Osteoblast (primary cell): ENCODE results near the gene DDX42. TPM values are rescaled to one million over a fixed set of nuclear protein-coding genes. Genes with fewer than 3 reads are reported as not detected.

Source experiments
- DNase-seq: peaks from one replicate; pipeline ENCODE4 v3.0.0; 2011; ENCODE audit warnings: low spot score, mixed read lengths; ENCODE audit not compliant: insufficient read length; ENCODE audit errors: missing footprints
- H2AFZ ChIP-seq: 2 replicates; pipeline ENCODE4 v1.6.0; 2011; ENCODE audit warnings: mild to moderate bottlenecking, low read length
- H3K27ac ChIP-seq: 2 replicates; pipeline ENCODE4 v1.5.1; 2011; ENCODE audit warnings: mild to moderate bottlenecking, low read depth, low read length, moderate library complexity
- H3K27me3 ChIP-seq: 2 replicates; pipeline ENCODE4 v1.6.0; 2012; ENCODE audit warnings: mild to moderate bottlenecking, control low read depth, inconsistent platforms, low read length, moderate library complexity; ENCODE audit not compliant: insufficient read depth
- H3K36me3 ChIP-seq: 2 replicates; pipeline ENCODE4 v1.5.1; 2011; ENCODE audit warnings: mild to moderate bottlenecking, low read length, control low read depth, moderate library complexity; ENCODE audit not compliant: insufficient read depth
- H3K4me1 ChIP-seq: 2 replicates; pipeline ENCODE4 v1.5.1; 2011; ENCODE audit warnings: mild to moderate bottlenecking, low read length, control low read depth, moderate library complexity; ENCODE audit not compliant: insufficient read depth
- H3K4me2 ChIP-seq: 2 replicates; pipeline ENCODE4 v1.6.0; 2011; ENCODE audit warnings: mild to moderate bottlenecking, low read length; ENCODE audit not compliant: insufficient read depth
- H3K4me3 ChIP-seq: fragments of 200-600 bp; sonication (generic); 3 replicates; pipeline ENCODE4 v1.5.1; 2012; ENCODE audit warnings: mild to moderate bottlenecking, low read length, inconsistent platforms; ENCODE audit not compliant: insufficient read depth
- H3K79me2 ChIP-seq: 2 replicates; pipeline ENCODE4 v1.6.0; 2012; ENCODE audit warnings: mild to moderate bottlenecking, low read length, control low read depth, inconsistent platforms; ENCODE audit not compliant: insufficient read depth
- H3K9me3 ChIP-seq: 2 replicates; pipeline ENCODE4 v1.5.1; 2011; ENCODE audit warnings: low read depth, low read length, control low read depth
- H4K20me1 ChIP-seq: 2 replicates; pipeline ENCODE4 v1.6.0; 2012; ENCODE audit warnings: mild to moderate bottlenecking, low read length, control low read depth; ENCODE audit not compliant: insufficient read depth
- CTCF ChIP-seq: IDR thresholded peaks from 2 replicates; pipeline ENCODE4 v1.5.1; 2011; ENCODE audit warnings: mild to moderate bottlenecking, low read depth, low read length, moderate library complexity; ENCODE audit errors: extremely low read depth
- total RNA-seq: library from RNA; depleted of rRNA; stranded (reverse); fragments of >200 nt; gene quantifications from 2 replicates; pipeline ENCODE4 v1.2.3, GENCODE V29; 2012

DDX42 gene
- total RNA-seq, 1 donor: 77.4 TPM

- H3K27me3 ChIP-seq: no peaks in the 10 kb centered on the region
Observed at GRCh38 chr17:63804328-63804727, 30.4 kb downstream of the DDX42 start.

GRCh38 chr17:63805591-63805990 is 31.6 kb downstream of the DDX42 start:
- Histone ChIP-seq H3K27ac (no peak overlapping the region), H3K27me3 (no peaks in the 10 kb centered on the region), H4K20me1 (peaks cover 5% of the 10 kb centered on the region), H3K4me1 (no peaks in the 10 kb centered on the region), H2AFZ (no peak overlapping the region), H3K79me2 (peaks cover 11% of the 10 kb centered on the region), H3K9me3 (no peaks in the 10 kb centered on the region), H3K4me2 (no peak overlapping the region), H3K36me3 (peaks cover 89% of the 10 kb centered on the region), H3K4me3 (no peak overlapping the region)
- TF ChIP-seq CTCF: no peak
- DNase-seq: peak; percentile 36

More at GRCh38 chr17:63804328-63804727, 30.4 kb downstream of the DDX42 start:
- Histone ChIP-seq H3K4me1 (no peaks in the 10 kb centered on the region), H3K4me2 (no peak overlapping the region), H3K36me3 (peaks cover 89% of the 10 kb centered on the region), H4K20me1 (peaks cover 5% of the 10 kb centered on the region), H3K79me2 (peaks cover 18% of the 10 kb centered on the region), H3K9me3 (no peaks in the 10 kb centered on the region), H3K27ac (no peak overlapping the region), H3K4me3 (no peak overlapping the region), H2AFZ (no peak overlapping the region)
- no peak for TF ChIP-seq CTCF
- DNase-seq: no peak

- peaks cover 92% of the 10 kb centered on the region for H3K36me3 ChIP-seq
- no peak overlapping the region for H3K27ac ChIP-seq
- no peaks in the 10 kb centered on the region for H3K4me1 ChIP-seq
- peaks cover 8% of the 10 kb centered on the region for H3K79me2 ChIP-seq
- no peaks in the 10 kb centered on the region for H3K27me3 ChIP-seq
- peaks cover 5% of the 10 kb centered on the region for H4K20me1 ChIP-seq
- no peak for DNase-seq
- H3K4me2 ChIP-seq: no peak overlapping the region
- no peaks in the 10 kb centered on the region for H3K9me3 ChIP-seq
- H3K4me3 ChIP-seq: no peak overlapping the region
- no peak overlapping the region for H2AFZ ChIP-seq
- no peak for TF ChIP-seq CTCF
Observed at GRCh38 chr17:63809970-63810369, 36.0 kb downstream of the DDX42 start.

- Histone ChIP-seq H3K4me3 (no peak overlapping the region), H2AFZ (no peak overlapping the region), H3K27ac (no peak overlapping the region), H3K36me3 (peaks cover 95% of the 10 kb centered on the region), H3K4me2 (no peak overlapping the region), H4K20me1 (peaks cover 6% of the 10 kb centered on the region), H3K27me3 (no peaks in the 10 kb centered on the region), H3K79me2 (peaks cover 14% of the 10 kb centered on the region), H3K4me1 (peaks cover 2% of the 10 kb centered on the region), H3K9me3 (no peaks in the 10 kb centered on the region)
- DNase-seq: no peak
- TF ChIP-seq CTCF: no peak
Observed at GRCh38 chr17:63816123-63816522, 42.2 kb downstream of the DDX42 start.
